Measurements from ENCODE around the gene SERTM1. TPM values are rescaled to one million over a fixed set of nuclear protein-coding genes. Genes with fewer than 3 reads are reported as not detected.

The SERTM1 gene
- not detected in 2 replicates for total RNA-seq

DNA sequence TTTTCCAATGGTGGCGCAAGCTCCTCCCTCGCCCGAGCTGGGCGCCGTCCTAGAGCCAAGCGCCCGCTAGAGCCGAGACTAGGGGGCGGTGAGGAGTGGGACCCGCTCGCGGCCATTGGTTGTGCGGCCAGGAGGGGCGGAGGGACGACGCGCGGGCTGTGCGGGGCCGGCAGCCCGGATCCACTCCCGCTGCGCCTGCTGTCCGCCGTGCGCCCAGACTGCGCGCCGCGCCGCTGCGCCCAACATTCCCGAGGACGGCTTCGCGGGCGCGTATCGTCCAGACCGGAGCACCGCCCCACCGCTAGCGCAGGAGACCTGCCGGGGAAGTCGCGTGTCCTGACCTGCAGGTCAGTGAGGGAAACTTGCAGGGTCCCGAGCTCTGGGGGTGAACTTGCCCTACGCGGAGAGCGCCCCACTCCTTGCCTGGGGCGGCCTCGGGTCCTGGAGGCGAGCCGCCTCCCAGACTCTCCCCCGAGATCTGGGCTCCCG lies at the start of gene SERTM1:
SERTM1 (plus strand) TSS at position 183 of the 489 bp plus-strand sequence. CDS start 21,059 bp downstream, outside the sequence.

Other genes starting within 250 kb of the SERTM1 start
- gene CCNA1, start 241.5 kb upstream of the SERTM1 start, total RNA-seq, result 0.06 and 0.26 TPM in 2 replicates
- gene RFXAP, start 145.2 kb downstream of the SERTM1 start, total RNA-seq, result 1.1 and 1.4 TPM in 2 replicates
- 5.9 and 8.2 TPM in 2 replicates for gene SMAD9, start 246.2 kb downstream of the SERTM1 start, total RNA-seq

All from aortic smooth muscle cell (primary cell).